HG02798 (cell line): ENCODE measurements around the gene SLC14A1.

Experiments
- ATAC-seq: cut with Tn5 transposase; IDR thresholded peaks from one replicate; pipeline ENCODE4 v1.9.1; 2021; ENCODE audit warnings: mild to moderate bottlenecking; ENCODE audit not compliant: unreplicated experiment, poor library complexity

The SLC14A1 gene

GRCh38 chr18:45719106-45719505 is 4.9 kb upstream of the SLC14A1 start:
- no peak for ATAC-seq

- peak; percentile 94 for ATAC-seq
Measured at GRCh38 chr18:45722899-45723298, 1.1 kb upstream of the SLC14A1 start.

GRCh38 chr18:45724601-45725000 is 620 bp downstream of the SLC14A1 start:
- ATAC-seq: no peak

- ATAC-seq: no peak
Measured at GRCh38 chr18:45725336-45725735, 1.4 kb downstream of the SLC14A1 start.

GRCh38 chr18:45726603-45727002 is 2.6 kb downstream of the SLC14A1 start:
- no peak for ATAC-seq

GRCh38 chr18:45727068-45727467 is 3.1 kb downstream of the SLC14A1 start:
- ATAC-seq: no peak

- no peak for ATAC-seq
Measured at GRCh38 chr18:45728336-45729010, 4.5 kb downstream of the SLC14A1 start.

GRCh38 chr18:45730832-45731575 is 7.0 kb downstream of the SLC14A1 start:
- ATAC-seq: no peak

- ATAC-seq: no peak
Measured at GRCh38 chr18:45731716-45732115, 7.7 kb downstream of the SLC14A1 start.

GRCh38 chr18:45733535-45733934 is 9.6 kb downstream of the SLC14A1 start:
- no peak for ATAC-seq

- no peak for ATAC-seq
Measured at GRCh38 chr18:45734505-45734904, 10.5 kb downstream of the SLC14A1 start.

- no peak for ATAC-seq
Measured at GRCh38 chr18:45734944-45735343, 11.0 kb downstream of the SLC14A1 start.

GRCh38 chr18:45738660-45739059 is 14.7 kb downstream of the SLC14A1 start:
- ATAC-seq: no peak

GRCh38 chr18:45739268-45739667 is 15.3 kb downstream of the SLC14A1 start:
- no peak for ATAC-seq

GRCh38 chr18:45739848-45740247 is 15.9 kb downstream of the SLC14A1 start:
- ATAC-seq: no peak

GRCh38 chr18:45741056-45741455 is 17.1 kb downstream of the SLC14A1 start:
- ATAC-seq: no peak

GRCh38 chr18:45745817-45746461 is 22.0 kb downstream of the SLC14A1 start:
- ATAC-seq: no peak

GRCh38 chr18:45748501-45748900 is 24.5 kb downstream of the SLC14A1 start:
- no peak for ATAC-seq

- no peak for ATAC-seq
Measured at GRCh38 chr18:45749918-45750689, 26.1 kb downstream of the SLC14A1 start.

GRCh38 chr18:45751766-45752165 is 27.8 kb downstream of the SLC14A1 start:
- no peak for ATAC-seq

- ATAC-seq: no peak
Measured at GRCh38 chr18:45752681-45753080, 28.7 kb downstream of the SLC14A1 start.
